BJ (cell line): Measurements from ENCODE around the gene TMEM45A. TPM values are rescaled to one million over a fixed set of nuclear protein-coding genes. Genes with fewer than 3 reads are reported as not detected.

Experiments
- CTCF ChIA-PET: fragments of 350-600 bp; formaldehyde crosslinking; extraction: SDS; loops from one replicate; lab custom pipeline; 2021; ENCODE audit warnings: antibody characterized with exemption, inconsistent platforms; lab: Yijun Ruan, JAX
- POLR2A ChIA-PET: fragments of 300-600 bp; sonication (Branson Sonifier 250); formaldehyde crosslinking; extraction: SDS; loops from one replicate; lab custom pipeline; 2021; ENCODE audit warnings: antibody characterized with exemption; lab: Charles Lee
- DNase-seq: peaks from one replicate; pipeline ENCODE4 v3.0.0-alpha.2; 2011; ENCODE audit warnings: low read depth
- H3K27me3 ChIP-seq: 2 replicates; pipeline ENCODE4 v1.6.0; 2011; ENCODE audit warnings: low read length; ENCODE audit not compliant: control insufficient read depth, insufficient read depth
- H3K36me3 ChIP-seq: 2 replicates; pipeline ENCODE4 v1.5.1; 2011; ENCODE audit warnings: low read length; ENCODE audit not compliant: control insufficient read depth, insufficient read depth
- H3K4me3 ChIP-seq: 2 replicates; pipeline ENCODE4 v1.5.1; 2011; ENCODE audit warnings: low read depth, mild to moderate bottlenecking, control low read depth, low read length
- polyA plus RNA-seq: library from polyadenylated mRNA; depleted of rRNA; stranded (reverse); fragments of >200 nt; gene quantifications from 2 replicates; pipeline ENCODE4 v1.2.3, GENCODE V29; 2011
- TF ChIP-seq, protein P1 (sequence below): IDR thresholded peaks from 2 replicates; pipeline ENCODE4 v1.5.1; 2011; ENCODE audit warnings: low read depth, mild to moderate bottlenecking, control low read depth, inconsistent platforms, low read length, moderate library complexity; ENCODE audit not compliant: insufficient read depth

The TMEM45A gene
- polyA plus RNA-seq, 1 experiment, result 35.1 TPM

DNA sequence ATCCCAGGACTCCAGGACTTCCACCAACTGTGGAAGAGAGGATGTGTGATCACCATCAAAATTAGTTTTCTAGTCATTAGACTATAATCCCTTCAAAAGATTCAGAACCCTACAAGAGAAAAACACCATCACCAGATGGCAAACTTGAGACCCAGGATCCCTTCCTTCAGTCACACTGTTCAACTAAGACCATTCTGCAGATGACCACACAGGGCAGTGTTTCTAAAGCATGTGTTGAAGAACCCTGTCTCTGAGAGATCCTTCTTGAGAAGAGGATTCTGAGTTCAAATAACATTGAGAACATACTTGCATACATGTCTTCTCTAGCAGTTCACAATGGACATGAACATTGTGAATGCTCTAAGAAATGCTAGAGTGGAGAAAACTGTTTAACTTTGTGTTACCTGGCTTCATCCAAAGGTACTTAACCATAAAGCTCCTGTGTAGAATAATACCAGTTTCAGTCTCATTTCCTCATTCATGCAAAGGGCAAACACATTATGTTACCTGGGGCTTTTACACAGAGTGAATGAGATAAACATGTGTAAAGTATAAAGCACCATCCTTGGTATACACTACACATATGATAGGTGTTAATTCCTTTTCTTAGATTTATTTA lies 114.6 kb downstream of the TMEM45A start:
- CTCF ChIA-PET, result no interaction called here
- POLR2A ChIA-PET, result no interaction called here
- no peak overlapping the region for H3K4me3 ChIP-seq
- peaks cover 7% of the 10 kb centered on the region for H3K27me3 ChIP-seq
- H3K36me3 ChIP-seq, result no peaks in the 10 kb centered on the region
- DNase-seq, result no peak
- TF ChIP-seq, protein P1, sequence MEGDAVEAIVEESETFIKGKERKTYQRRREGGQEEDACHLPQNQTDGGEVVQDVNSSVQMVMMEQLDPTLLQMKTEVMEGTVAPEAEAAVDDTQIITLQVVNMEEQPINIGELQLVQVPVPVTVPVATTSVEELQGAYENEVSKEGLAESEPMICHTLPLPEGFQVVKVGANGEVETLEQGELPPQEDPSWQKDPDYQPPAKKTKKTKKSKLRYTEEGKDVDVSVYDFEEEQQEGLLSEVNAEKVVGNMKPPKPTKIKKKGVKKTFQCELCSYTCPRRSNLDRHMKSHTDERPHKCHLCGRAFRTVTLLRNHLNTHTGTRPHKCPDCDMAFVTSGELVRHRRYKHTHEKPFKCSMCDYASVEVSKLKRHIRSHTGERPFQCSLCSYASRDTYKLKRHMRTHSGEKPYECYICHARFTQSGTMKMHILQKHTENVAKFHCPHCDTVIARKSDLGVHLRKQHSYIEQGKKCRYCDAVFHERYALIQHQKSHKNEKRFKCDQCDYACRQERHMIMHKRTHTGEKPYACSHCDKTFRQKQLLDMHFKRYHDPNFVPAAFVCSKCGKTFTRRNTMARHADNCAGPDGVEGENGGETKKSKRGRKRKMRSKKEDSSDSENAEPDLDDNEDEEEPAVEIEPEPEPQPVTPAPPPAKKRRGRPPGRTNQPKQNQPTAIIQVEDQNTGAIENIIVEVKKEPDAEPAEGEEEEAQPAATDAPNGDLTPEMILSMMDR, result no peak

DNA sequence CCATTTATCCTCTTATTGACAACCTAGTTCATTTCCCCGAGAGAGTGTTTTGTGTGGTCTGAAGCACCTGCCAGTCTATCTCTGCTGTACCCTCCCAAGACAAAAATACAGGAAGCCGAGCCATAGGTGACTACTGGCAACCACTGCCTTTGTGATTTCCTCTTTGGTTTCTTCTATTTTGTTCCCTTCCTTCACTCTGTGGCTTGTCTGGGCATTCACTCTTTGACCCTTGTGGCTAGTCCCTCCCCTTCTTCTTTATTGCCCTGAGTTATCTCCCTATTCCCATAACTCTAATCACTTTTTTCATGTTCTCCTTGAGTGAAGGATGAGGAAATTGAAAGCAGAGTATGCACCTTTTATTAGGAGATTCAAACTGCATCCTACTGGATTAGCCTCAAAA lies 116.9 kb downstream of the TMEM45A start, which contains the start of gene ADGRG7:
ADGRG7 (plus strand) TSS at position 297 of the 400 bp plus-strand sequence. CDS start 256 bp downstream, outside the sequence.
- CTCF ChIA-PET, result no interaction called here

DNA sequence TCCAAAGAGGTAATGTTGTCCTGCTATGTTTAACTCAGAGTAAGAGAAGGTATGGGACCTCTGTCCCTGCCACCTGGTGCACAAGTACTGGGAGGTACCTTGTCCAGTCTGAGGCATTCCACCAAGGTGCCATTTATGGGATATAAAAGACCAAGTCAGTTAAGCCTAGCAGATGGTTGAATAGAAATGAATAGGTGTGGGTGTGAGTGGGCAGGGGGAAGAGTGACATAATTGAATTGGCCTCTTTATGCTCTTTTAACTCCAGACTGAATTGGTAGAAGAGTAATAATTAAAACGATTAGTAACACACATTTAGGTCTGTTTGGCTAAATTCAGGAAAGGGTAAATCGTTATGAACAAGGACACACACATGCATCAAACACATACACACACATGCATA lies 117.5 kb downstream of the TMEM45A start:
- ChIA-PET CTCF (no interaction called here), POLR2A (no interaction called here)
- Histone ChIP-seq H3K27me3 (peaks cover 9% of the 10 kb centered on the region), H3K36me3 (no peaks in the 10 kb centered on the region), H3K4me3 (no peak overlapping the region)
- DNase-seq, result no peak
- TF ChIP-seq, protein P1, result no peak

More for the DNA sequence above, 116.9 kb downstream of the TMEM45A start, which contains the start of gene ADGRG7:
- TF ChIP-seq, protein P1, result no peak
- no peak for DNase-seq
- Histone ChIP-seq H3K36me3 (no peaks in the 10 kb centered on the region), H3K27me3 (peaks cover 9% of the 10 kb centered on the region), H3K4me3 (no peak within 1 kb of the TSS)
- POLR2A ChIA-PET, result no interaction called here

DNA sequence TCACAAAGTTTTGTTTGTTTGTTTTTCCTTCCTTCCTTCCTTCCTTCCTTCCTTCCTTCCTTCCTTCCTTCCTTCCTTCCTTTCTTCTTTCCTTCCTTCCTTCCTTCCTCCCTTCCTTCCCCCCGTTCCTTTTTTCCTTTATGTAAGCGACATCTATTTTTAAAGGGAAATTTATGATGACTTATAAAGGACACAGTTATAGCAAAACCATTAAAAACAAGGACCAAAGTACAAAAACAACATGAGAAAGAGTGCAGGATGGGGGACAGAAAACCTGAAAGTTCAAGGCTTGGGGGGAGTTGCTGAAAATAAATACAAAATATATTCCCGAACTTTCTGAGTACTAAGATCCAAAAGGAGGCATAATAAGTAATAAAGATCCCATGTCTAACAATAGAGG lies 118.8 kb downstream of the TMEM45A start:
- POLR2A ChIA-PET, result no interaction called here
- Histone ChIP-seq H3K4me3 (no peak overlapping the region), H3K27me3 (peaks cover 10% of the 10 kb centered on the region), H3K36me3 (no peaks in the 10 kb centered on the region)
- CTCF ChIA-PET, result no interaction called here
- no peak for DNase-seq
- TF ChIP-seq, protein P1, result no peak

DNA sequence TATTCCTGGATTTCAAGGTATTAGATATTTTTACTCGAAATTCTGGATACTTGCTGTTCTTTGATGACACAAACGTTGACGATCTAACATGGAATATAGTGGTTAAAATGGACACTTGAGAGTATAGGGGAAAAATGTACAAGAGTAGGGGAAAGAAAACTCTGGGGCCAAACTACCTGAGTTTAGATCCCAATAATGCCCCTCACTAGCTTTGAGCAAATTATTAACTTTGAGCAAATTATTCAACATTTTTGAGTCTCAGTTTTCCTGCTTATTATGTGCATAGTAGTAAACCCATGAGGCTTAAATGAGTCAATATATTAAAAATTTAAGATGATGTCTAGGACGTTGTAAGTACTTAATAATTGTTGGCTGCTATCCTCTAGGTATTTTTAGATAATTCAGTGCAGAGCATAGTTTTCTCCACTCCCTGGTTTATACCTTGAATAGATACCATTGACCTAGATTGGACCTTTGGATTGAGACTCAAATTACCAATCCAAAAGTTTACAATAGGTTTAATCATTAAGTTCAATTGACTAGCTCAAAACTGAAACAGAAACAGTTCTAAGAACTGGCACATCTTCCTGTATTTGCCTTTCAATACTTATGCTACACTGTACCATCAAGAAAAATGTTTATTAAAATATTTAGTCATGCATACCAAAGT lies 121.4 kb downstream of the TMEM45A start:
- ChIA-PET CTCF (no interaction called here), POLR2A (no interaction called here)
- no peak for DNase-seq
- Histone ChIP-seq H3K27me3 (peaks cover 9% of the 10 kb centered on the region), H3K4me3 (no peak overlapping the region), H3K36me3 (no peaks in the 10 kb centered on the region)
- TF ChIP-seq, protein P1, result no peak
